Stimulated activated CD4-positive, alpha-beta T cell treated with anti-CD3 and anti-CD28 coated beads, Interleukin-4, amount 100 ng/mL, for 24 hours (primary cell): Measurements from ENCODE around the gene RPS6KA1.
A peak's percentile ranks its signal among the peaks of the same experiment; 100 is the strongest.
"Not testable (repeated sequence)": the region's sequence is repeated elsewhere in the genome, so short reads cannot be mapped to it uniquely, and the experiment has no call there.

Experiments
- DNase-seq: peaks from one replicate; pipeline ENCODE4 v3.0.0-alpha.2; 2020

RPS6KA1 gene

DNA sequence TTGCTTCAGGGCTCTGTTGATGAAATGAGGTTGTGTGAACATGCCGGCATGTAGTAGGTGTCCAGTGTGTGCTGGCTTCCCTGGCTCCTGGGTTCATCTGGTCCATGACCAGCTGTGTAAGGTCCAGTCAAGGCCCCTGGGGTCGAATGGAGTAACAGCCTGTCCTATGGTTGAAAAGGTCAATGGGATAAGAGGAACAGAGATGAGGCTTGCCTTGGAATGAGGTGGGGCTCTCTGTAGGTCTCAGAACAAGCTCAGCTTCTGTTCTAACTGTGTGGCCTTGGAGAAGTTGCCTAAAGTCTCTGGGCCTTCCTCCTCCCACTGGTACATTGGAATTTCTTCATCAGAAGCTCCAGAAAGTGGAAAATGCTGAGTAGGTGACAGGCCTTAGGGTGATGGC, 26.6 kb downstream of the RPS6KA1 start:
- no peak for DNase-seq

GRCh38 chr1:26557008-26557407, 27.4 kb downstream of the RPS6KA1 start:
- no peak for DNase-seq

GRCh38 chr1:26558685-26559048, 29.1 kb downstream of the RPS6KA1 start:
- no peak for DNase-seq

- DNase-seq: no peak
These were observed 30.8 kb downstream of the RPS6KA1 start for GRCh38 chr1:26560403-26560780.

DNA sequence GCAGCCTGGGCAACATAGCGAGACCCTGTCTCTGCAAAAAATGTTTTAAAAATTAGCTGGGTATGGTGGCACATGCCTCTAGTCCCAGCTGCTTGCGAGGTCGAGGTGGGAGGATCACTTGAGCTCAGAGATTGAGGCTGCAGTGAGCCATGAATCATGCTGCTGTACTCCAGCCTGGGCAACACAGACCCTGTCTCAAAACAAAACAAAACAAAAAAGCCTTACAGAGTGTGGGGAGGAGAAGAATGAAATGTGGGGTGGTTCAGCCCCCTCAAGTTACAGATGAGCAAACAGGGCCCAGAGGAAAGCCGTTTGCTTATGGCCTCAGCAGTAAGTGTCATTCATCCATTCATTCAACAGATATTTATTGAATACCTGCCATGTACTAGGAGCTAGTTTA, 40.7 kb downstream of the RPS6KA1 start:
- no peak for DNase-seq

DNA sequence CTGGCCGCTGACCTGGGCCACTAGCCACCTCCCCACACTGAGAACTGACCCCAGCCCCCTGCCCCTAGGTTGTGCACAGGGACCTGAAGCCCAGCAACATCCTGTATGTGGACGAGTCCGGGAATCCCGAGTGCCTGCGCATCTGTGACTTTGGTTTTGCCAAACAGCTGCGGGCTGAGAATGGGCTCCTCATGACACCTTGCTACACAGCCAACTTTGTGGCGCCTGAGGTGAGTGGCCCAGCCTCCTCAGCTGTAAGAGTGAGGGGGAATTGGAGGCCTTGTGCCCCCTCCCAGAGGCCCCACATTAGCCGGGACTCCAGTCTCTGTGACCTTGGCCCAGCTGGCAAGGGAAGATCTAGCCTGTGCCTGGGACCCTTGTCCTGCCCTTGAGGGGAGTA, 41.8 kb downstream of the RPS6KA1 start:
- no peak for DNase-seq

- no peak for DNase-seq
These were observed 44.5 kb downstream of the RPS6KA1 start for GRCh38 chr1:26574018-26574417.

DNA sequence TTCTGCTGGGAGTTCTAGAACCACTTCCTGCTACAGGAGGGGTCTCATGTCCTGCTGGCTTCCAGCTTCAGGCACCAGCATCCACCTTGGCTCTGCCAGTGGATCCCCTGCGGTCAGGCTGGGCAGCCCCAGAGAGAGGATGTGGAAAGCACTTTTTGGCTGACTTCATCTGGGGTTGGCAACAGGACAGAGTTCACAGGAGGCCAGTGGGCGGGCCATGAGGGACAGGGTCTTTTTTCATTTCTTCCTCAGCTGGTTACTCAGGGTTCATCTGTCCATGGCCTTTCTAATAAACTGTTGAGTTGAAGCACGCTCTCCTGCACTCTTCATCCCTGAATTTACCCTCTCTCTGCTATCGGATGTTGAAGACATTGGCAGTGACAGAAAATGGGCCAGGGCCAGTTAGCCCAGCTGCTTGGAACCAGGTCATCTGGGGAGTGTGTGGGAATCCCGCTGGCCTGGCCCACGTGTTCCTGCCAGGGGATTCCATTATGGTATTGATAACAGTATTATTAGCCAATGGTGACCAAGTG, 45.2 kb downstream of the RPS6KA1 start:
- no peak for DNase-seq

DNA sequence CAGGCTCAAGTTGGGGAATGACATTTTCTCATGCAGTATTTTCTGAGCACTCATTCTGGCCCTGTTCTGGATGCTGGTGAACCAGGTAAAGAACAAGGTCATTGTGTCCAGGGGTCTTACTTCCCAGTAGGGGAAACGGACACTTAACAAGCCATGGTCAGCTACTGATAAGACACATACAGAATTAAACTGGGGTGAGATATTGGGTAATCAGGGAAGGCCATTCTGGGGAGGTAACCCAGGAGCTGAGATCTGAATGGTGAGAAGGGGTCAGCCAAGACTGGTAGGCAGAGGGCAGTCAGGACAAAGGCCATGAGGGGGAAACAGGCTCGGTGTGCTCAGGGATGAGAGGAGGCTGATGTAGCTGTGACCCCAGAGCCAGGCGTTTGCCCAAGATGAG, 45.8 kb downstream of the RPS6KA1 start:
- no peak for DNase-seq

DNA sequence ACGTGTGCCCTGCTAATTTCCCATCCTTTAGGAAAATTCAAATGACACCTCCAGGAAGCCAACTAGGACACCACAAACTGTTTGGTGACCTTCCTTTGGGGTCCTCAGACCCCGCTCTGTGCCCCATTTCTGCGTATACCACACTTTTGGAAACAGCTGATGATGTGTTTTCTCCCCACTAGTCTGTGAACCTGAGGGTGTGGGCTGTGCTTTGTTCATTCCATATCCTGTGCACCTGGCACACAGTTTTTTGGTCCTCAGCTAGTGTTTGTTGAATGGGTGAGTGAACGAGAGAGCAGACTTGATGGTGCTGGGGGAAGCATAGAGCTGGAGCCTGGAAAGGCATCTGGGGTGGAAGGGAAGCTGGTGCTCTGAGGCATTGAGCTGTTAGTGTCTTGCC, 48.6 kb downstream of the RPS6KA1 start:
- DNase-seq: no peak

DNA sequence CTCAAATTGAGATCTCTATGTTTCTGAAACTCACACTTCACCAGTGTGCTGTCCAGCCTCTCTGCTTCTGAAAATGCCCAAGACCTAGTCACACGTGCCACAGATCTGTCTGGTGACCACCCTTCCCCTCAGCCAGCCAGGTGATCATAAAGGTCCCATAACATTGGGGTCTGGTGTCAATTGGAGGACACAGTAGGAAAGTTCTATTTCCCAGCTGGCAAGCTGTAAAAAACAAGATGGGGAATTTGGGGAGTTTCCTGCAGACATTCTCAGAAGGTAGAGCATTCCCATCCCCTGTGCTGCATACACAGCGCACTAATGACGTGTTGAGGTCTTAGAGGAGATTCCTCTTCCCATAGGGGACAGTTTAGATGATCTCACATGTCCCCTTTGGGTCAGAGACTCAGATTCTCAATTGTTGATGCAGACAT, 50.1 kb downstream of the RPS6KA1 start:
- no peak for DNase-seq

DNA sequence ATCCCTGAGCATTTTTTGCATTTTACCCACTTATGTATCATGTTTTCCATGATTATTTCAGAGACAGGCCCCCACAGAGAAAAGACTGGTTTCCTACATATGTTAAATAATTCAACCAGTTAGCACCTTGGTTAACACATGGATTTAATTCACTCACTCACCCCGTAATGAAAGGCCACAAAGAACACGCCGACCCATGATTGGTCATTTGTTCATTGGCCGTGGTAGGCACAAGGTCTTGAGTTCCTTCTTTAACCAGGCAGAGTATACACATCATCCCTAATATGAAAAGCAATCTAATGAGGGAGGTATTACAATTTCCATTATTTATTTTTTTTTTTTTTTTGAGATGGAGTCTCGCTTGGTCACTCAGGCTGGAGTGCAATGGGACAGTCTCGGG, 50.6 kb downstream of the RPS6KA1 start:
- peak; percentile 40 for DNase-seq

- DNase-seq: no peak
These were observed 51.7 kb downstream of the RPS6KA1 start for GRCh38 chr1:26581287-26581651.

GRCh38 chr1:26582053-26582835, 52.7 kb downstream of the RPS6KA1 start:
- no peak for DNase-seq

GRCh38 chr1:26582836-26583460, 53.4 kb downstream of the RPS6KA1 start:
- peak; percentile 84 for DNase-seq

- peak; percentile 42 for DNase-seq
These were observed 54.3 kb downstream of the RPS6KA1 start for GRCh38 chr1:26583646-26584485.

DNA sequence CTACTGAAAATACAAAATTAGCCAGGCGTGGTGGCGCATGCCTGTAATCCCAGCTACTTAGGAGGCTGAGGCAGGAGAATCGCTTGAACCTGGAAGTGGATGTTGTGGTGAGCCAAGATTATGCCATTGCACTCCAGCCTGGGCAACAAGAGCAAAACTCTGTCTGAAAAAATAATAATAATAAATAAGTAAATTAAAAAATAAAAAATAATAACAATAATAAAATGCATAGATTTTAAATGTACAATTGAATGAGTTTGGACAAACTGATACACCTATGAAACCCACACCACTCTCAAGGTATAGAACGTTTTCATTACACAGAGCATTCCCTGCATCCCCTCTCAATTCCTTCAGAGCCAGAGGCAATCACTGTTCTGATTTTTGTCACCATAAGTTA, 55.0 kb downstream of the RPS6KA1 start:
- DNase-seq: not testable (repeated sequence)

DNA sequence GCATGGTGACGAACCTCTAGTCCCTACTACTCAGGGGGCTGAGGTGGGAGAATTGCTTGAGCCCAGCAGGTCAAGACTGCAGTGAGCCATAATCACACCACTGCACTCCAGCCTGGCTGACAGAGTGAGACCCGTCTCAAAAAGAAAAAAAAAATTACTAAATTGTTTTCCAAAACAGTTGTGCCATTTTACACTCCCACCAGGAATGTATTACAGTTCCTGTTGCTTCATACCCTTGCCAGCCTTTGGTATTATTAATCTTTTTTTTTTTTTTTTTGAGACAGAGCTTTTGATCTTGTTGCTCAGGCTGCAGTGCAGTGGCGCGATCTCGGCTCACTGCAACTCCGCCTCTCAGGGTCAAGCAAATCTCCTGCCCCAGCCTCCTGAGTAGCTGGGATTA, 55.9 kb downstream of the RPS6KA1 start:
- DNase-seq: no peak

GRCh38 chr1:26593385-26593784, 63.8 kb downstream of the RPS6KA1 start:
- DNase-seq: no peak

DNA sequence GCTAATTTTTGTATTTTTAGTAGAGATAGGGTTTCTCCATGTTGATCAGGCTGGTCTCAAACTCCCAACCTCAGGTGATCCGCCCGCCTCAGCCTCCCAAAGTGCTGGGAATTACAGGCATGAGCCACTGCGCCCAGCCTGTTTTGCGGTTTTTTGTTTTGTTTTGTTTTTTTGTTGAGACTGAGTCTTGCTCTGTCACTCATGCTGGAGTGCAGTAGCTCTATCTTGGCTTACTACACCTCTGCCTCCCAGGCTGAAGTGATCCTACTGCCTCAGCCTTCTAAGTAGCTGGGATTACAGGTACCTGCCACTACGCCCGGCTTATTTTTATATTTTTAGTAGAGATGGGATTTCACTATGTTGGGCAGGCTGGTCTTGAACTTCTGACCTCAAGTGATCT, 65.0 kb downstream of the RPS6KA1 start:
- not testable (repeated sequence) for DNase-seq

DNA sequence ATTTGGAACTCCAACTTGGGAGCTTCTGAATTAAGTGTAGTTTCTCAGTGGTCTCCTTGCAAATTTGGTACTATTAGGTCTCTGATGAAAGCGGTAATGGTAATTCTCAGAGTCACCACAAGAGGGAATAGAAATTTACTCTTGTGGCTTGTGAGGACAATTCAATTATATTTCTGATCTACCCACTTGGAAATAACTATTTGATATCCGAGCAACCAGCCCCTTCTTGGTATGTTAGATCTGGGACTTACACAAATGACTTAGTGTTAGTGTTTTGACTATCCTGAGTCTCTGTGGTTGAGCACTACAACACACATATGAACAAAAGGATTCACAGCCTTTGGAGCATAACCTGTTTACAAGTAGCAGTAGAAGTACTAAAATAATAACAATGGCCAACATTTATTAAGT, 68.1 kb downstream of the RPS6KA1 start:
- no peak for DNase-seq

DNA sequence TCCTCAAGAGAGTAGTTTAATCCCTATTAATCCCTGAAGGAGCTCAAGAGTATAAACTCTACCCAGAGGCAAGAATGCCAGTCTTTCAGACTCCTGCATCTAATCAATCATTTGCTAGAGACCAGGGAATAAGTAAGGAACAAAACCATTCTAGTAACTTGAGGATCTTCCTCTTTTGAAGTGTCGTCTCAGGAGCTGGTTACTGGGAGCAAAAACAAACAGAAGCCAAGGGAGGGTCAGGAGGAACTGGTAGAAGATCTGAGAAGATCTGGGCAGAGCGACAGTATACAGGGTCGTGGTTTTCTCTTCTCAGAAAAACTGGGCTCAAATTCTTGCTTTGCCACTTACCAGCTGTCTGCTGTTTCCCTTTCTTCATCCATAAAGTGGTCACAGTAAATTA, 69.3 kb downstream of the RPS6KA1 start:
- DNase-seq: no peak

DNA sequence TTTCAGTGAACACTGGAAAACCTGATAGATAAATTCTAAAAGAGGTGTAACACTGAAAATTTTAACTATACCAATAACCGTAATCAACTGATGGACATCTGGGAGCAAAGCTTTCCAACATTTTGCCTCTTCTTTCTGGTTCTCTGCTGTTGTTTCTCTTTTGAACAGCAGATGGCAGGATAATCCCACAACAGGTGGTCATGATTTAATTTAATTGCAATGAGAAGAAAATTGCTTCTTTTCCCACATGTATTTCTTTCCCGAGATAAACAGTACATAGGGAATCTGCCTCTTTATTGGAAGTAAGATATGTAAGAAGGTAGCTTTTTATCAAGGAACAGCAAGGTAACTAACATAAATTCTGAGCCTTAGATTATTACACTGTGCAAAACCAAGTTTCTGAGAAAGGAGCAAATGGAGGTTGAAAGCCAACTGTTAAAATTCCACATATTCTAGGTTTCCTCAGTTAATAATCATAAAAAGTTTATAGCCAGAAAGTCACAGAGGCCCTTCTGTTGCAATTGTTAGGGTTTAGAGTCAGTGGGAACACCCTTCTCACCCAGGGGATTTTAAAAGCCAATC, 72.9 kb downstream of the RPS6KA1 start:
- DNase-seq: peak; percentile 54
